NCI-H748 (cell line): ENCODE results near the gene SYNDIG1.

Experiments used
- DNase-seq: peaks from one replicate; lab custom pipeline; 2025; ENCODE audit not compliant: unreplicated experiment; lab: John Stamatoyannopoulos, UW

The SYNDIG1 gene

GRCh38 chr20:24651171-24651975 lies 181.9 kb downstream of the SYNDIG1 start:
- no peak for DNase-seq

DNA sequence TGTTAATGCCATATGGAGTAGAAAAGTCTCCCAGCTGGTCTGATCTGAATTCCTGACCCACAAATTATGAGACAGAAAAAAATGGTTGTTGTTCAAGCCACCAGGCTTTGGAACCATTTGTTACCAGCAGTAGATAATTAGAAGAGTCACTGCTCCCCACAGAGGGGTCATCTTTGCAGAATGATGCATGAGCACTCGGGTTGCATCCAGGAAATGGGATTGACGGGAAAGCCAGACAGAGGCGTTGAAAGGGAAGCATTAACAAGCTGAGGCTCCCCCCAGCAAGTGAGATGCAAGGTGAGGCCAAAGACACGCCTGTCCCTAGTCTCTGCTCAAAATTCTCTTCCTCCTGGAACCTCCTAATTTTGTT lies 182.5 kb downstream of the SYNDIG1 start:
- no peak for DNase-seq

GRCh38 chr20:24653306-24653705 lies 183.9 kb downstream of the SYNDIG1 start:
- DNase-seq: no peak

GRCh38 chr20:24654425-24654824 lies 185.0 kb downstream of the SYNDIG1 start:
- no peak for DNase-seq

DNA sequence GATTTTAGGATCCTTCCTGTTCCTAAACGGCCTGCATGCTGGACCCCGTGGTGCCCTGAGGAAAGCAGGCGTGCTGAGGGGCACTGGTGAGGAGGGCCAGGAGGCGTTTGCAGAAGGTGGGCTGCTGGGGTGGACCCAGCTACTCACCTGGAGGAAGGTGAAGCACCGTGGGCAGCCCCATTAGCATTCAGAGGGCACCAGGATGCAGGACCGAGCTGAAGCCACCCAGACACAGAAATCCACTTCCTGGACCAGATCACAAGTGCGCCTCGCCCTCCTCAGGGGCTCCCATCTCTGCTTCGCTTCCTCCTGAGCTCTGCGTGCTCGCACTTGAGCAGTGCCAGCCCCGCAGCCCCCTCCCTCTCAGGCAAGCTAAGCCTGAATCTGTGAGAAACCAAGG lies 187.0 kb downstream of the SYNDIG1 start:
- DNase-seq: no peak

- no peak for DNase-seq
These were observed 187.8 kb downstream of the SYNDIG1 start for GRCh38 chr20:24657196-24657595.

GRCh38 chr20:24657878-24658620 lies 188.6 kb downstream of the SYNDIG1 start:
- DNase-seq: no peak

DNA sequence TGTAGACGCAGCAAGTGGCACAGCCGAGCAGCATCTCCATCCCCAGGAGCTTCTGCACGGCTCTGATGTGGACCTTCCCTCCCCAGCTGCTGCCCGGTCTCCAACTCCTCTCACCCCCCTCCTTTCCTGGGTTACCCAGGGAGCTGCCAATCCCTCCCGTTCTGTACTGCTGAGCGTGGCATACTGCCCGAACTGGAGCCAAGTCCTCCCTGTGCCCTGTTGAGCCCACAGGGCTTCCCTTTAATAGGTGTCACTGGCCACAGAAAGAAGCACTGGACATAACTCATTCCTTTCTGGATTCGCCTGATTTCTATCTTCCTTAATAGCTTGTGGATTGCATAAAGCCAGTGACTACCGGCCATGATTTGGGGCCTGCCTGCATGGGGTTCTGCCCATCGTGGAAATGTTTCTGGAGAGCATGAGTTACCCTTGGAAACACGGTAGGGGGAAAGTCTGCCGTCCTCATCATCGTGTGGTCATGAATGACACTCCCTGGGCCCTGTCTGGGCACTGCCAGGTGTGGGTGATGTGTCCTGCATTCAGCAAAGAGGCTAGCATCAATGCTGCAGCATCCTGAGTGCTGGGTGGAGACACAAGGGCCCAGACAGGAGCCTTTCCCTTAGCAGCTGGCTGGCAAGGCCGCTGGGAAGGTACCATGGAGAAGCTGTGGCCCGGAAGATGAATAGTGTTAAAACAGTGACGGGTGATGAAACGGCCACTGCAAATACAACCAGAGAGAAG lies 189.7 kb downstream of the SYNDIG1 start:
- DNase-seq: no peak

- DNase-seq: peak; percentile 33
These were observed 190.4 kb downstream of the SYNDIG1 start for GRCh38 chr20:24659835-24660234.

- no peak for DNase-seq
These were observed 191.2 kb downstream of the SYNDIG1 start for GRCh38 chr20:24660651-24661050.

- DNase-seq: no peak
These were observed 191.8 kb downstream of the SYNDIG1 start for GRCh38 chr20:24661255-24661654.

GRCh38 chr20:24662322-24662721 lies 192.9 kb downstream of the SYNDIG1 start:
- DNase-seq: peak; percentile 27

DNA sequence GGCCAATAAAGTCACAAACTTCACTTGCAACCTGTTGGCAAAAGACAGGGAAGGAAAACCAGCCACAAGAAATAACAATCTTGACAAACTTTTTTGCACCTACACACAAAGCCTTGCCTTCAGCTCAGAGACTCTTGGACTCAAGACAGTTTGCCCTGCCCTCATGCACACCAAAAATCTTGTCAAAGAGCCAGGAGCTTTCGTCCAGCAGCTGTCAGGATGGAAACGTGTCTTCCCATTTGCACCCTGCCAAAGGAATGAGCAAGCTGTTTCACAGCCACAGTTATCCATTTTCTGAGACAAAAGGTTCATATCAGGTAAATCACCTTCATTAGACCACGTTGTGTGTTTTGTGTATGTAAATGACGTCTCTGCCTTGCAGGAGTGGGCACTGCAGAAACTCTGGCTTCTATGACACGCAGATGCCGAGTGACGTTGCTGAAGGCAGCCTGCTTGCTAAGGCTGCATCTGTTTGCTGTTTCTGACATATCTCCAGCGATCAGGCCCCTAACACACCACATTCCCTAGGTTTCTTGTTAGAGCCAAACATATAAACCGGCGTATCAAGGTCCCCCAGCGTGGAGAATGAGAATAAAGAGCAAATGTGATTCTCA lies 193.4 kb downstream of the SYNDIG1 start:
- DNase-seq: no peak

- DNase-seq: no peak
These were observed 194.1 kb downstream of the SYNDIG1 start for GRCh38 chr20:24663496-24663895.

GRCh38 chr20:24664266-24664986 lies 195.0 kb downstream of the SYNDIG1 start:
- no peak for DNase-seq

GRCh38 chr20:24665196-24665595 lies 195.8 kb downstream of the SYNDIG1 start:
- DNase-seq: no peak

- no peak for DNase-seq
These were observed 196.3 kb downstream of the SYNDIG1 start for GRCh38 chr20:24665741-24666191.

- no peak for DNase-seq
These were observed 198.4 kb downstream of the SYNDIG1 start for GRCh38 chr20:24667689-24668383.

- DNase-seq: no peak
These were observed 198.9 kb downstream of the SYNDIG1 start for GRCh38 chr20:24668384-24668702.

DNA sequence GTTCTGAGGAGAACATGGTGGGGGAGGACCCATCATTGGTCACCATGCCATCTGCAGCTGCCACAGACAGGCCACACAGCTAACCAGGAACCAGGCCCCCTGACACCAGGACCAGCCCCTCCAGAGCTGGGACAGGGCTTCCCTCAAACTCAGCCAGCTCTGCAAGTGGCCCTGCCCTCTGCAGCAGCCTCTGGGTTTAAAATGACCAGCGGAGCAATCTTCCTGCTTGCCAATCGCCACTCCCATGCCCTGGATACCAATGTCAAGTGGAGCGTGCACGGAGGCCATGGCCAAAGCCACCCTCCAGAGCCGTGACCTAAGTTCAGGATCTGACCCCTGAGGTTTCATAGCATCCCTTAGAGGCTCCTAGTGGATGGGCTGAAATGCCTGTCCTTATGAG lies 199.4 kb downstream of the SYNDIG1 start:
- no peak for DNase-seq
